Inflammatory macrophage treated with lipopolysaccharide for 1 hour (primary cell): ENCODE results near the gene CDC16.

ENCODE experiments used
- DNase-seq, 2 donors: peaks; one replicate each; pipeline ENCODE4 v3.0.0-alpha.2; 2020 to 2022

The CDC16 gene

GRCh38 chr13:114264886-114265611 is 30.4 kb downstream of the CDC16 start:
- no peak for DNase-seq

- DNase-seq = no peak
These were observed 31.5 kb downstream of the CDC16 start for GRCh38 chr13:114266241-114266640.

GRCh38 chr13:114268344-114269280 is 33.9 kb downstream of the CDC16 start:
- no peak for DNase-seq

GRCh38 chr13:114269281-114269770 is 34.6 kb downstream of the CDC16 start:
- DNase-seq = no peak

GRCh38 chr13:114272977-114273376 is 38.3 kb downstream of the CDC16 start:
- DNase-seq = peak in 1 of 2 donors; percentile 13

GRCh38 chr13:114275304-114275703 is 40.6 kb downstream of the CDC16 start:
- DNase-seq = peak; percentile 14 to 56

GRCh38 chr13:114279146-114279545 is 44.4 kb downstream of the CDC16 start:
- DNase-seq = no peak

- DNase-seq = peak; percentile 64 to 84
These were observed 45.2 kb downstream of the CDC16 start for GRCh38 chr13:114279758-114280355.

DNA sequence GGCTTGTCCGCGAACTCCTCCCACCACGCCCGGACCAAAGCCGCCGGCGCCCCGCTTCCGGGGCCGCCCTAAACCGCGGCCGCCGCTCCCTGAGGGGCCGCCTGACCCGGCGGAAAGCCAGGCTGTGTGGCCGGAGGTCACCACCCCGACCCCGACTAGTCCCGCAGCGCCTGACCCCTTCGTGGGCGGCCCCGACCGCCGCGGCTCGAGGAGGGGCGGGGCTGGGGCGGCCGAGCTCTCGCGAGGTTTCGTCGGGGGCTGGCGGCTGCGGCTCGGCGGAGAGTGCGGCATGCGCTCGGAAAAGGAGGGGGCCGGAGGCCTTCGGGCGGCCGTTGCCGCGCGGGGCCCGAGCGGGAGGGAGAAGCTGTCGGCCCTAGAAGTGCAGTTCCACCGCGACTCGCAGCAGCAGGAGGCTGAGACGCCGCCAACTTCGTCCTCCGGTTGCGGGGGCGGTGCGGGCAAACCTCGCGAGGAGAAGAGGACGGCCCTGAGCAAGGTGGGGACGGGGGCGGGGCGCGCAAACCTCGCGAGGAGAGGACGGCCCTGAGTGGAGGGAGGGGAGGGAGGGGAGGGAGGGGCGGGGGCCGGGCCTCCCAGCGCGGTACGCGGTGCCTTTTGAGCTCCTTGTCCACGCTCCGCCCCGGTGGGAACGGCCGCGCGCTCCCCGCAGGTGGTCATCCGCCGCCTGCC is 46.8 kb downstream of the CDC16 start, which contains the start of gene UPF3A:
Gene UPF3A (plus strand): TSS at position 251 of the 690 bp plus-strand sequence. CDS start 39 bp downstream, at position 290.
- DNase-seq = peak; percentile 90 to 92

- peak; percentile 63 to 70 for DNase-seq
These were observed 47.5 kb downstream of the CDC16 start for GRCh38 chr13:114282041-114282670.

GRCh38 chr13:114283576-114283975 is 48.9 kb downstream of the CDC16 start:
- no peak for DNase-seq

- DNase-seq = no peak
These were observed 50.0 kb downstream of the CDC16 start for GRCh38 chr13:114284680-114285079.

DNA sequence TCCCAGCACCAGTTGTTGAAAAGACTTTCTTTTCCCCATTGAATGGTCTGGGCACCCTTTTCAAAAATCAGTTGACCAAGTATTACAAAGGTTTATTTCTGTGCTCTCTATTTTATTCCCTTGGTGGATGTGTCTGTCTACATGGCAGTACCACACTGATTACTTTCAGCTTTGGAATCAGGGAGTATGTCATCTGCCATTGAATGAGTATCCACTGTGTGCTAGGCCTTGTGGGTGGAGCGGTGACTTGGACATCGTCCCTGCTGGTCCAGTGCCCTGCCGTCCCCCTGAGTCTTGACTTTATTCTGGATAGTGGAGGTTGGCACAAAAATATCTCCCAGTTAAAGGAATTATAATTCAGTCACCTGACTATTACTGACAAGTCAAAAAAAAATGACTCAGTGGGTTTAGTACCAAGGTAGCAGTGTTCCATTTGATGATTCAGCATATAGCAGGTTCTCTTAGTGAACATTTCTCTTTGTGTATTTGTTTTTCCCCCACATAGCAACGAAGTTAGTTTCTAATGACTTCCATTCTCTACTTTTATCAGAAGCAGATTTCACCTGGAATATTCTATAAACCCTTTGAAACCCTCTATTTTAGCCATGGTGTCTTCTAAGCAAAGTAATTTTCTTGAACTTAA is 50.6 kb downstream of the CDC16 start:
- DNase-seq = no peak

- DNase-seq = no peak
These were observed 52.1 kb downstream of the CDC16 start for GRCh38 chr13:114286808-114287207.

GRCh38 chr13:114288157-114288591 is 53.5 kb downstream of the CDC16 start:
- no peak for DNase-seq

DNA sequence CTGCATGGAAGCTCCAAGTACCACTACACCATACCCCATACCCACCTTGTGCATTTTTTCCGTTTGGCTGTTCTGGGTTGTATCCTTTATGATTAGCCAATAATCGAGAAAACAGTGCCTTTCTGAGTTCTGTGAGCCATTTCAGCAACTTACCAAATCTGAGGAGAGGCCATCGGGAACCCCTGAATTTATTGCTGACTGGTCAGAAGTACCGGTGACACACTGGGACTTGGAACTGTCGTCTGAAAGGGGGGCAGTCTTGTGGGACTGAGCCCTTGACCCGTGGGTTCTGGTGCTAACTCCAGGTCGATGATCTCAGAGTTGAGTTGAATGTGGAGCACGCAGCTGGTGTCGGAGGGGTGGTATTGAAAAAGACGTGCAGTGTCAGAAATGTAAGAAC is 61.8 kb downstream of the CDC16 start:
- no peak for DNase-seq

DNA sequence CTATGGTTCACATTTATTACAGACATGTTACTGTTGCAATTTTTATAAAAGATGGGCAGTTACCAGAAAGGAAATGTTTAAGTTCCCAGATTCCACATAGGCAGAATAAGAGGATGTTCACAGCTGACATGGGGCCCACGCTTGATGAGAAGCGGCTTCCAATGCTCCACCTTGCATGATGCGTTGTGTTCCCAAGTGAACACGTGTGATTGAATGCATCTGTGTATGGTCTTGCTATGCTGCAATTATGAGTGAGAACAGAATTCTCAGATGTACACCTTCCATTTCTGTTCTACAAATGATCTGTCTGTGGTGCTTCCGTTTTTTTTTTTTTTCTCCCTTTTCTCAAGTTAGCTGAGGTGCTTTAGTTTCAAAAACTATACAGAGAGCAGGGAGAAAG is 62.2 kb downstream of the CDC16 start:
- DNase-seq = no peak

DNA sequence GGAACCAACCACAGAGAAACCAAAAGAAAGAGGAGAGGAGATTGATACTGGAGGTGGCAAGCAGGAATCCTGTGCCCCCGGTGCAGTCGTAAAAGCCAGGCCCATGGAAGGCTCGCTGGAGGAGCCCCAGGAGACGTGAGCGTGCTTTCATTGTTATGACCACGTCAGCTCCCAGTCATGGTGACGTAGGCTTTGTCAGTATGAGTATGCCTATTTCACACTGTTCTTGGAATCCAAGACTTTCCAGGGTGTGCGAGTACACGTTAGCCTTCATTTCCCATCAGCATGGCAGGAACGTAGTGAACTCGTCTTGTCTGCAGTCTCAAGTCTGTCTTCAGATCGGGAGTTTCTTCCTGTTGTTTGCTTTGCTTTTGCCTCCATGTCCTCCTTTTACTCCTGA is 64.2 kb downstream of the CDC16 start:
- no peak for DNase-seq

DNA sequence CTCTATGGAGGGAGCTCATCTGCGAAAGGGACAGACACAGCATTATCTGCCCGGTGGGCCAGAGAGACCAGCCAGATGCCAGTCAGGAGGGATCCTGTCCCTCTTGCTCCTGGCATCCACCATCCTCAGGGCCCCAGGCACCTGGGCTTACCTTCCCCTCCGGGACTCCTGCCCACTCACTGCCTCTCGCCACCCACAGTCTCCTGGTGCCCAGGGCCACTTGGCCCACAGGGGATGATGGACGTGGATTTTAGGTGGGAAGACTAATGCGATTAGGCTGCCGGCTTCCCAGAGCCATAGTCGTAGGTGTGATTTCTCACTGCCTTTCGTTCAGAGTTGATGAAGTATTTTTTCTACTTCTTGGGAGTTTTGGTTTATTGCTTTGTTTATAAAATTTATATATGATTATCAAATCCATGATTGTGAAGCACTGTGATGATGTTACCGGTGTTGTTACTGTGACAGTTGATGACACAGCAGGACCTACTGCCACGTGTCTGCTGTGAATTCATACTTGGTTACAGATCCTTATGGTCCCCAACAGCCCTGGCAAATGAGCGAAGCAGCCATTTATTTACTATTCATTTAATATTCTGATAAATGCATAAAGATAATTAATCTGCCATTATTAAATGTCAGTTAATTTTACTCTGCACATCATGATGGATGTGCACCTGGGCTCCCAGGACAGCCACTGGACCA is 65.1 kb downstream of the CDC16 start:
- no peak for DNase-seq

- no peak for DNase-seq
These were observed 69.1 kb downstream of the CDC16 start for GRCh38 chr13:114303700-114304327.
